ENCODE data around the gene GAK.
"Not testable (repeated sequence)": the region's sequence is repeated elsewhere in the genome, so short reads cannot be mapped to it uniquely, and the experiment has no call there.

GAK gene

GRCh38 chr4:952881-953573, 20.9 kb upstream of the GAK start:
- DNase-seq = no peak

GRCh38 chr4:951594-952468, 19.7 kb upstream of the GAK start:
- no peak for DNase-seq

GRCh38 chr4:951186-951585, 19.1 kb upstream of the GAK start:
- no peak for DNase-seq

GRCh38 chr4:950136-951020, 18.3 kb upstream of the GAK start:
- no peak for DNase-seq

- no peak for DNase-seq
Measured at GRCh38 chr4:949656-950055, 17.5 kb upstream of the GAK start.

GRCh38 chr4:948936-949300, 16.8 kb upstream of the GAK start:
- DNase-seq = no peak

- peak; percentile 5 for DNase-seq
Measured at GRCh38 chr4:948101-948935, 16.2 kb upstream of the GAK start.

GRCh38 chr4:947491-947971, 15.4 kb upstream of the GAK start:
- DNase-seq = no peak

- peak; percentile 52 for DNase-seq
Measured at GRCh38 chr4:946517-947471, 14.7 kb upstream of the GAK start.

- DNase-seq = no peak
Measured at GRCh38 chr4:946103-946450, 14.0 kb upstream of the GAK start.

GRCh38 chr4:945274-946102, 13.4 kb upstream of the GAK start:
- peak; percentile 33 for DNase-seq

GRCh38 chr4:939508-939907, 7.4 kb upstream of the GAK start:
- not testable (repeated sequence) for DNase-seq

GRCh38 chr4:932713-933070, 576 bp upstream of the GAK start:
- no peak for DNase-seq

- DNase-seq = no peak
Measured at GRCh38 chr4:931194-931959, 739 bp downstream of the GAK start.

- DNase-seq = no peak
Measured at GRCh38 chr4:930827-931193, 1.3 kb downstream of the GAK start.

GRCh38 chr4:930028-930551, 2.0 kb downstream of the GAK start:
- no peak for DNase-seq

GRCh38 chr4:929096-929765, 2.9 kb downstream of the GAK start:
- DNase-seq = no peak

GRCh38 chr4:927566-927965, 4.5 kb downstream of the GAK start:
- not testable (repeated sequence) for DNase-seq

- no peak for DNase-seq
Measured at GRCh38 chr4:926538-926937, 5.6 kb downstream of the GAK start.

Measured in retina (tissue), 1 donor.